Endodermal cell (in vitro differentiated cells): ENCODE measurements around the gene BUD31. TPM values are rescaled to one million over a fixed set of nuclear protein-coding genes. Genes with fewer than 3 reads are reported as not detected.

Experiments used
- DNase-seq: peaks from one replicate; pipeline ENCODE4 v3.0.0-alpha.2; 2017
- H3K27ac ChIP-seq: 2 replicates; pipeline ENCODE4 v1.5.1; 2013; ENCODE audit warnings: mild to moderate bottlenecking, low read depth, low read length, moderate library complexity
- H3K27me3 ChIP-seq: 2 replicates; pipeline ENCODE4 v1.6.1; 2013; ENCODE audit warnings: mild to moderate bottlenecking, low read length, moderate library complexity; ENCODE audit not compliant: insufficient read depth, control insufficient read depth, poor library complexity, severe bottlenecking
- H3K36me3 ChIP-seq: 2 replicates; pipeline ENCODE4 v1.7.0; 2013; ENCODE audit warnings: mild to moderate bottlenecking, low read length, moderate library complexity; ENCODE audit not compliant: control insufficient read depth, insufficient read depth
- H3K4me1 ChIP-seq: one replicate; pipeline ENCODE4 v1.7.0; 2013; ENCODE audit warnings: low read length; ENCODE audit not compliant: control insufficient read depth, insufficient read depth
- H3K4me3 ChIP-seq: 2 replicates; pipeline ENCODE4 v1.5.1; 2013; ENCODE audit warnings: mild to moderate bottlenecking, low read length, moderate library complexity
- H3K9ac ChIP-seq: 2 replicates; pipeline ENCODE4 v1.6.1; 2013; ENCODE audit warnings: mild to moderate bottlenecking, low read length, moderate library complexity; ENCODE audit not compliant: poor library complexity, severe bottlenecking; ENCODE audit errors: extremely low read depth
- H3K9me3 ChIP-seq: 2 replicates; pipeline ENCODE4 v1.6.1; 2013; ENCODE audit warnings: mild to moderate bottlenecking, low read length, moderate library complexity; ENCODE audit not compliant: control insufficient read depth
- H3K27ac Mint-ChIP-seq: 2 replicates; pipeline ENCODE4 v1.8.0; 2020; ENCODE audit warnings: mixed read lengths
- H3K27me3 Mint-ChIP-seq: 2 replicates; pipeline ENCODE4 v1.8.0; 2021; ENCODE audit warnings: mild to moderate bottlenecking, mixed read lengths; ENCODE audit not compliant: insufficient read depth
- H3K36me3 Mint-ChIP-seq: 2 replicates; pipeline ENCODE4 v1.8.0; 2020; ENCODE audit warnings: low read depth, mixed read lengths
- H3K4me1 Mint-ChIP-seq: 2 replicates; pipeline ENCODE4 v1.8.0; 2020; ENCODE audit warnings: mixed read lengths
- H3K4me3 Mint-ChIP-seq: 2 replicates; pipeline ENCODE4 v1.8.0; 2020; ENCODE audit warnings: mild to moderate bottlenecking, moderate library complexity, mixed read lengths
- H3K9me3 Mint-ChIP-seq: 2 replicates; pipeline ENCODE4 v1.8.0; 2020; ENCODE audit warnings: mild to moderate bottlenecking, mixed read lengths
- CTCF ChIP-seq: fragments of 200-600 bp; sonication (generic); conservative IDR thresholded peaks from 2 replicates; pipeline ENCODE4 v1.5.0; 2021; ENCODE audit warnings: antibody characterized with exemption, mild to moderate bottlenecking
- WGBS, 2 experiments: methylation state at CpG; one replicate each; pipeline versions ENCODE4 v1.1.5 to v1.1.7; 2013; ENCODE audit warnings: missing lambda C conversion rate in 2 of 2, mixed read lengths in 1 of 2; ENCODE audit not compliant: insufficient coverage in 1 of 2, insufficient read length in 1 of 2; 5-methylcytosine and 5-hydroxymethylcytosine counted together
- total RNA-seq, 2 donors: library from RNA; stranded (reverse); fragmentation: NEBNext Ultra II Directional in 1 of 2; extraction: Animal tissue kit (Norgen Biotek cat#: 25700) in 1 of 2; gene quantifications; 2 replicates in 1 of 2; 3 replicates in 1 of 2; pipeline ENCODE4 v1.2.1, GENCODE V29; 2021

Gene BUD31
- total RNA-seq, 2 donors from 2014 or later: 102 to 117 TPM

DNA sequence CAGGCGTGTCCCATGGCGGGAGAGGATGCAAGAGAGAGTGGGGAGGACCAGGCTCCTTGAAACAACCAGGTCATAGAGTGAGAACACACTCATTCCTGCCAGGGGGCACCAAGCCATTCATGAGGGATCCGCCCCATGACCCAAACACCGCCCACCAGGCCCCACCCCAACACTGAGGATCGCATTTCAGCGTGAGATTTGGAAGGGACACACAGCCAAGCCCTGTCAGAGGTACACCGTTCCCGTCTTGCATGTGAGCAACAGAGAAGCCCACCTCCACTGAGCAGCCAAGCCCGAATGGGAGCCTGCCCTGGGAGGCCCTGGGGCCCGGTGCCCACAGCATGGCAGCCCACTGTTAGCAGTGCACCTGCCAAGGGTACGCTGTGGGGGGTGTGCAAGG lies 42.1 kb upstream of the BUD31 start:
- peak; percentile 73 for DNase-seq
- H3K4me3 Mint-ChIP-seq: no peak overlapping the region
- Histone ChIP-seq H3K4me1 (no peaks in the 10 kb centered on the region), H3K36me3 (peaks cover 55% of the 10 kb centered on the region), H3K4me3 (no peak overlapping the region), H3K27me3 (no peaks in the 10 kb centered on the region), H3K9ac (no peak overlapping the region), H3K9me3 (no peaks in the 10 kb centered on the region), H3K27ac (no peak overlapping the region)
- TF ChIP-seq CTCF: no peak
- H3K4me1 Mint-ChIP-seq: no peaks in the 10 kb centered on the region
- H3K9me3 Mint-ChIP-seq: no peaks in the 10 kb centered on the region
- H3K36me3 Mint-ChIP-seq: peaks cover 48% of the 10 kb centered on the region
- no peak overlapping the region for H3K27ac Mint-ChIP-seq
- WGBS, 2 experiments: 82 to 90% methylated on average over 6 to 11 of the region's 11 CpGs
- no peaks in the 10 kb centered on the region for H3K27me3 Mint-ChIP-seq

- WGBS, 2 experiments: 76 to 91% methylated on average over 8 to 13 of the region's 13 CpGs
- DNase-seq: no peak
- H3K9me3 Mint-ChIP-seq: no peaks in the 10 kb centered on the region
- Histone ChIP-seq H3K9me3 (no peaks in the 10 kb centered on the region), H3K4me3 (no peak overlapping the region), H3K4me1 (no peaks in the 10 kb centered on the region), H3K9ac (no peak overlapping the region), H3K36me3 (peaks cover 38% of the 10 kb centered on the region), H3K27ac (peak overlapping the region; percentile 38), H3K27me3 (no peaks in the 10 kb centered on the region)
- no peaks in the 10 kb centered on the region for H3K4me1 Mint-ChIP-seq
- H3K4me3 Mint-ChIP-seq: no peak overlapping the region
- peaks cover 35% of the 10 kb centered on the region for H3K36me3 Mint-ChIP-seq
- peaks cover 12% of the 10 kb centered on the region for H3K27me3 Mint-ChIP-seq
- H3K27ac Mint-ChIP-seq: no peak overlapping the region
- no peak for TF ChIP-seq CTCF
Measured at GRCh38 chr7:99368750-99369389, 39.9 kb upstream of the BUD31 start.

- no peaks in the 10 kb centered on the region for H3K27me3 ChIP-seq
- no peak overlapping the region for H3K4me3 Mint-ChIP-seq
- no peak overlapping the region for H3K27ac ChIP-seq
- peaks cover 30% of the 10 kb centered on the region for H3K36me3 ChIP-seq
- no peaks in the 10 kb centered on the region for H3K9me3 ChIP-seq
- no peaks in the 10 kb centered on the region for H3K4me1 Mint-ChIP-seq
- H3K9ac ChIP-seq: no peak overlapping the region
- H3K27ac Mint-ChIP-seq: no peak overlapping the region
- WGBS, 2 experiments: 94 to 97% methylated on average over 3 to 9 of the region's 9 CpGs
- H3K4me1 ChIP-seq: no peaks in the 10 kb centered on the region
- no peak for TF ChIP-seq CTCF
- H3K9me3 Mint-ChIP-seq: no peaks in the 10 kb centered on the region
- no peak overlapping the region for H3K4me3 ChIP-seq
- DNase-seq: no peak
- H3K36me3 Mint-ChIP-seq: peaks cover 25% of the 10 kb centered on the region
- H3K27me3 Mint-ChIP-seq: peaks cover 12% of the 10 kb centered on the region
Measured at GRCh38 chr7:99369767-99370391, 38.9 kb upstream of the BUD31 start.
